ENCODE measurements around the gene NOS1. TPM values are rescaled to one million over a fixed set of nuclear protein-coding genes. Genes with fewer than 3 reads are reported as not detected.

Gene NOS1
- total and polyA plus RNA-seq, 2 donors (not counting 3 experiments of a cell fraction or from before 2014, with no cell fraction given) = not detected

GRCh38 chr12:117388951-117389446 lies 27.6 kb upstream of the NOS1 start:
- dilution Hi-C loops (cut with MboI; ENCODE audit: extremely low pct_ligation_motif_present, low sequenced_read_pairs) = no loop called here
- no peak for TF ChIP-seq FOS (IDR thresholded peaks at IDR 0.05; ENCODE audit: borderline replicate concordance, insufficient read depth, low read length)
- TF ChIP-seq, protein P1, sequence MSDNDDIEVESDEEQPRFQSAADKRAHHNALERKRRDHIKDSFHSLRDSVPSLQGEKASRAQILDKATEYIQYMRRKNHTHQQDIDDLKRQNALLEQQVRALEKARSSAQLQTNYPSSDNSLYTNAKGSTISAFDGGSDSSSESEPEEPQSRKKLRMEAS (IDR thresholded peaks at IDR 0.05; ENCODE audit: insufficient read depth, insufficient read length) = no peak
- TF ChIP-seq POLR2A (IDR thresholded peaks at IDR 0.05; ENCODE audit: low read depth, low read length) = no peak
- no peak for TF ChIP-seq EZH2 (IDR thresholded peaks at IDR 0.05; ENCODE audit: borderline replicate concordance, low read depth, low read length, severe bottlenecking)
- TF ChIP-seq, protein P2, sequence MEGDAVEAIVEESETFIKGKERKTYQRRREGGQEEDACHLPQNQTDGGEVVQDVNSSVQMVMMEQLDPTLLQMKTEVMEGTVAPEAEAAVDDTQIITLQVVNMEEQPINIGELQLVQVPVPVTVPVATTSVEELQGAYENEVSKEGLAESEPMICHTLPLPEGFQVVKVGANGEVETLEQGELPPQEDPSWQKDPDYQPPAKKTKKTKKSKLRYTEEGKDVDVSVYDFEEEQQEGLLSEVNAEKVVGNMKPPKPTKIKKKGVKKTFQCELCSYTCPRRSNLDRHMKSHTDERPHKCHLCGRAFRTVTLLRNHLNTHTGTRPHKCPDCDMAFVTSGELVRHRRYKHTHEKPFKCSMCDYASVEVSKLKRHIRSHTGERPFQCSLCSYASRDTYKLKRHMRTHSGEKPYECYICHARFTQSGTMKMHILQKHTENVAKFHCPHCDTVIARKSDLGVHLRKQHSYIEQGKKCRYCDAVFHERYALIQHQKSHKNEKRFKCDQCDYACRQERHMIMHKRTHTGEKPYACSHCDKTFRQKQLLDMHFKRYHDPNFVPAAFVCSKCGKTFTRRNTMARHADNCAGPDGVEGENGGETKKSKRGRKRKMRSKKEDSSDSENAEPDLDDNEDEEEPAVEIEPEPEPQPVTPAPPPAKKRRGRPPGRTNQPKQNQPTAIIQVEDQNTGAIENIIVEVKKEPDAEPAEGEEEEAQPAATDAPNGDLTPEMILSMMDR (IDR thresholded peaks at IDR 0.05; ENCODE audit: extremely low read depth in 1 of 2, insufficient read depth in 1 of 2, low read depth in 1 of 2, low read length in 2 of 2) = no peak
- no peak for TF ChIP-seq POLR2AphosphoS5 (IDR thresholded peaks at IDR 0.05; ENCODE audit: insufficient read depth, low read depth, low read length)
- no peak for TF ChIP-seq MYC (IDR thresholded peaks at IDR 0.05; ENCODE audit: low read depth, low read length)
- TF ChIP-seq GATA2 (IDR thresholded peaks at IDR 0.05; ENCODE audit: insufficient read depth, insufficient read length, low read depth, low read length) = no peak
- no peak for TF ChIP-seq JUN (IDR thresholded peaks at IDR 0.05; ENCODE audit: borderline replicate concordance, insufficient read depth, insufficient read length, low read depth)
- Histone ChIP-seq H3K4me3 (replicated peaks in 1 of 3; ENCODE audit: insufficient read depth in 1 of 3, low read depth in 1 of 3, low read length in 3 of 3) (no peak overlapping the region), H3K4me1 (ENCODE audit: control insufficient read depth, extremely low read depth, insufficient read depth, low read length) (no peaks in the 10 kb centered on the region), H3K27ac (ENCODE audit: insufficient read depth, low read depth, low read length) (no peak overlapping the region), H3K79me2 (ENCODE audit: control insufficient read depth, insufficient read depth, low read length) (no peaks in the 10 kb centered on the region), H3K36me3 (ENCODE audit: control insufficient read depth in 2 of 2, extremely low read depth in 1 of 2, insufficient read depth in 2 of 2, low read length in 2 of 2) (no peaks in the 10 kb centered on the region), H3K9me3 (replicated peaks; ENCODE audit: control insufficient read depth, insufficient read depth, low read length) (no peaks in the 10 kb centered on the region), H3K4me2 (ENCODE audit: insufficient read depth, low read length) (no peak overlapping the region), H4K20me1 (replicated peaks; ENCODE audit: control insufficient read depth, extremely low read depth, insufficient read depth, low read length) (no peaks in the 10 kb centered on the region), H3K27me3 (ENCODE audit: control insufficient read depth in 2 of 2, insufficient read depth in 2 of 2, low read length in 2 of 2) (no peaks in the 10 kb centered on the region), H3K9me1 (replicated peaks; ENCODE audit: control insufficient read depth, extremely low read depth, insufficient read depth, low read length) (no peaks in the 10 kb centered on the region), H3K9ac (replicated peaks; ENCODE audit: extremely low read depth, insufficient read depth, low read length) (no peak overlapping the region), H2AFZ (ENCODE audit: low read depth, low read length) (no peak overlapping the region)
- ChIA-PET POLR2A (no interaction called here), CTCF (interaction anchor here (2.6 kb wide), 1 partner anchor 22 kb away, joined by 9 read pairs; no protein-coding TSS in a partner anchor)
- FAIRE-seq (no peak), DNase-seq (ENCODE audit: low read depth, low spot score) (no peak)
- intact Hi-C loops (cut with micrococcal nuclease) = no loop called here
- no TSS peak for BruUV-seq (replicated peaks)

All from endothelial cell of umbilical vein (primary cell).